ENCODE measurements around the gene WBP1L.
"Not testable (repeated sequence)": the region's sequence is repeated elsewhere in the genome, so short reads cannot be mapped to it uniquely, and the experiment has no call there.

Gene WBP1L

GRCh38 chr10:102726274-102726673, 17.5 kb upstream of the WBP1L start:
- peak; percentile 50 for DNase-seq

- DNase-seq = no peak
Measured at GRCh38 chr10:102727037-102727818, 16.5 kb upstream of the WBP1L start.

- peak; percentile 45 for DNase-seq
Measured at GRCh38 chr10:102729029-102730026, 14.4 kb upstream of the WBP1L start.

GRCh38 chr10:102731222-102731800, 12.4 kb upstream of the WBP1L start:
- no peak for DNase-seq

GRCh38 chr10:102732661-102733060, 11.1 kb upstream of the WBP1L start:
- DNase-seq = no peak

GRCh38 chr10:102735065-102735562, 8.6 kb upstream of the WBP1L start:
- DNase-seq = peak; percentile 7

- DNase-seq = no peak
Measured at GRCh38 chr10:102738692-102739121, 5.0 kb upstream of the WBP1L start.

- no peak for DNase-seq
Measured at GRCh38 chr10:102740229-102740628, 3.5 kb upstream of the WBP1L start.

GRCh38 chr10:102741726-102742237, 2.0 kb upstream of the WBP1L start:
- no peak for DNase-seq

GRCh38 chr10:102742313-102742712, 1.4 kb upstream of the WBP1L start:
- DNase-seq = not testable (repeated sequence)

GRCh38 chr10:102743078-102743587, 615 bp upstream of the WBP1L start:
- no peak for DNase-seq

- peak; percentile 10 for DNase-seq
Measured at GRCh38 chr10:102744374-102745051, 765 bp downstream of the WBP1L start.

GRCh38 chr10:102745157-102745556, 1.4 kb downstream of the WBP1L start:
- no peak for DNase-seq

- no peak for DNase-seq
Measured at GRCh38 chr10:102752266-102752930, 8.7 kb downstream of the WBP1L start.

GRCh38 chr10:102752934-102753664, 9.4 kb downstream of the WBP1L start:
- DNase-seq = peak; percentile 24

- no peak for DNase-seq
Measured at GRCh38 chr10:102753718-102754117, 10.0 kb downstream of the WBP1L start.

GRCh38 chr10:102757323-102757722, 13.6 kb downstream of the WBP1L start:
- DNase-seq = no peak

GRCh38 chr10:102758240-102758932, 14.6 kb downstream of the WBP1L start:
- no peak for DNase-seq

GRCh38 chr10:102758933-102759262, 15.2 kb downstream of the WBP1L start:
- DNase-seq = not testable (repeated sequence)

All from NCI-H226 (cell line).